H1 (cell line): ENCODE data around the gene PMFBP1. TPM values are rescaled to one million over a fixed set of nuclear protein-coding genes. Genes with fewer than 3 reads are reported as not detected.

Source experiments
- CTCF ChIA-PET: fragments of 300-600 bp; sonication (Branson Sonifier 250); formaldehyde crosslinking; loops from one replicate; lab custom pipeline; 2021; ENCODE audit not compliant: partially characterized antibody; lab: Charles Lee
- POLR2A ChIA-PET: fragments of 300-600 bp; sonication (Branson Sonifier 250); formaldehyde crosslinking; loops from one replicate; lab custom pipeline; 2021; ENCODE audit warnings: inconsistent platforms; ENCODE audit not compliant: partially characterized antibody; lab: Charles Lee
- DNase-seq, 2 experiments: peaks; one replicate each; pipeline versions ENCODE4 v3.0.0 to v3.0.0-alpha.2; 2010 to 2022; ENCODE audit warnings: low spot score in 2 of 2, low read depth in 1 of 2, mixed read lengths in 1 of 2
- FAIRE-seq: peaks from 2 replicates; lab custom pipeline; 2011; peaks lifted over from hg19 to GRCh38; lab: Jason Lieb, UNC
- H2AFZ ChIP-seq: 2 replicates; pipeline ENCODE4 v1.8.1; 2012; ENCODE audit warnings: low read length, inconsistent platforms
- H2AK5ac ChIP-seq: 2 replicates; pipeline ENCODE4 v1.6.1; 2013; ENCODE audit warnings: low read depth, low read length
- H2BK120ac ChIP-seq: replicated peaks from 2 replicates; pipeline ENCODE3; 2013; ENCODE audit warnings: low read depth, low read length, inconsistent platforms
- H2BK12ac ChIP-seq: 2 replicates; pipeline ENCODE4 v1.6.1; 2013; ENCODE audit warnings: low read depth, low read length
- H2BK15ac ChIP-seq: 2 replicates; pipeline ENCODE4 v1.6.1; 2013; ENCODE audit warnings: low read length
- H2BK20ac ChIP-seq: 2 replicates; pipeline ENCODE4 v1.6.1; 2013; ENCODE audit warnings: low read length
- H2BK5ac ChIP-seq: 2 replicates; pipeline ENCODE4 v1.6.1; 2013; ENCODE audit warnings: low read depth, low read length
- H3K14ac ChIP-seq: 2 replicates; pipeline ENCODE4 v1.6.1; 2013; ENCODE audit warnings: inconsistent platforms; ENCODE audit not compliant: insufficient read length
- H3K18ac ChIP-seq: 2 replicates; pipeline ENCODE4 v1.6.1; 2013; ENCODE audit warnings: low read length; ENCODE audit errors: extremely low read depth
- H3K23ac ChIP-seq: 2 replicates; pipeline ENCODE4 v1.6.1; 2013; ENCODE audit warnings: inconsistent platforms; ENCODE audit not compliant: insufficient read length
- H3K23me2 ChIP-seq: 2 replicates; pipeline ENCODE4 v1.6.1; 2013; ENCODE audit warnings: low read depth, low read length
- H3K27ac ChIP-seq: 2 replicates; pipeline ENCODE4 v1.6.1; 2011; ENCODE audit warnings: low read depth, low read length, inconsistent platforms
- H3K27me3 ChIP-seq, 4 experiments: replicated peaks in 1 of 4; 1 replicate in 1 of 4; 2 replicates in 3 of 4; pipeline versions ENCODE4 v1.6.1 to v1.8.1; 2011 to 2013; ENCODE audit warnings: low read length in 3 of 4, mild to moderate bottlenecking in 3 of 4, inconsistent platforms in 2 of 4, mixed read lengths in 2 of 4, moderate library complexity in 1 of 4; ENCODE audit not compliant: control insufficient read depth in 3 of 4, insufficient read depth in 3 of 4; ENCODE audit errors: extremely low read depth in 1 of 4
- H3K36me3 ChIP-seq, 4 experiments: 2 replicates each; pipeline versions ENCODE4 v1.6.1 to v1.8.1; 2011 to 2013; ENCODE audit warnings: mild to moderate bottlenecking in 4 of 4, low read length in 3 of 4, moderate library complexity in 2 of 4, control low read depth in 1 of 4, inconsistent platforms in 1 of 4; ENCODE audit not compliant: insufficient read depth in 4 of 4, control insufficient read depth in 2 of 4
- H3K4ac ChIP-seq: replicated peaks from 2 replicates; pipeline ENCODE3; 2013; ENCODE audit warnings: low read length, low read depth, mixed read lengths, inconsistent platforms; ENCODE audit not compliant: insufficient read length
- H3K4me1 ChIP-seq, 4 experiments: replicated peaks in 1 of 4; 1 replicate in 1 of 4; 2 replicates in 3 of 4; pipeline versions ENCODE4 v1.6.1 to v1.8.1; 2011 to 2013; ENCODE audit warnings: low read length in 3 of 4, inconsistent platforms in 2 of 4, mixed read lengths in 1 of 4; ENCODE audit not compliant: insufficient read depth in 4 of 4, control insufficient read depth in 3 of 4
- H3K4me2 ChIP-seq, 2 experiments: 2 replicates each; pipeline versions ENCODE4 v1.6.1 to v1.8.1; 2011 to 2013; ENCODE audit warnings: low read depth in 2 of 2, low read length in 2 of 2, control low read depth in 1 of 2, inconsistent platforms in 1 of 2, mild to moderate bottlenecking in 1 of 2; ENCODE audit not compliant: insufficient read depth in 1 of 2
- H3K4me3 ChIP-seq, 4 experiments: fragments of 200-600, 300-600 bp in 1 of 4; sonication (generic), shearing (Covaris generic), sonication (Bioruptor Twin) in 1 of 4; 2 replicates each; pipeline versions ENCODE4 v1.5.1 to v1.8.1; 2011 to 2016; ENCODE audit warnings: low read length in 4 of 4, low read depth in 3 of 4, control low read depth in 2 of 4, inconsistent platforms in 2 of 4, mild to moderate bottlenecking in 2 of 4, mixed read lengths in 1 of 4, moderate library complexity in 1 of 4; ENCODE audit not compliant: insufficient read depth in 2 of 4; ENCODE audit errors: extremely low read depth in 1 of 4
- H3K56ac ChIP-seq: replicated peaks from 2 replicates; pipeline ENCODE3; 2013; ENCODE audit warnings: low read depth, mild to moderate bottlenecking, mixed read lengths, low read length, inconsistent platforms; ENCODE audit not compliant: insufficient read length
- H3K79me1 ChIP-seq: 2 replicates; pipeline ENCODE4 v1.6.1; 2013; ENCODE audit warnings: low read depth, low read length, control low read depth
- H3K79me2 ChIP-seq, 2 experiments: 2 replicates each; pipeline versions ENCODE4 v1.6.1 to v1.8.1; 2012 to 2013; ENCODE audit warnings: low read length in 2 of 2, mild to moderate bottlenecking in 2 of 2, inconsistent platforms in 1 of 2; ENCODE audit not compliant: insufficient read depth in 2 of 2, control insufficient read depth in 1 of 2
- H3K9ac ChIP-seq, 4 experiments: replicated peaks in 1 of 4; 1 replicate in 1 of 4; 2 replicates in 3 of 4; pipeline versions ENCODE4 v1.6.1 to v1.8.1; 2011 to 2013; ENCODE audit warnings: low read depth in 3 of 4, low read length in 3 of 4, control low read depth in 2 of 4, mild to moderate bottlenecking in 2 of 4, moderate library complexity in 2 of 4, inconsistent platforms in 1 of 4; ENCODE audit errors: extremely low read depth in 1 of 4
- H3K9me3 ChIP-seq, 2 experiments: 2 replicates each; pipeline versions ENCODE4 v1.6.1 to v1.8.1; 2012 to 2013; ENCODE audit warnings: mild to moderate bottlenecking in 2 of 2, moderate library complexity in 2 of 2, control low read depth in 1 of 2, inconsistent platforms in 1 of 2, low read depth in 1 of 2, low read length in 1 of 2, mixed read lengths in 1 of 2; ENCODE audit not compliant: insufficient read depth in 2 of 2
- H4K20me1 ChIP-seq, 2 experiments: replicated peaks in 1 of 2; 2 replicates each; pipeline versions ENCODE3 to v1.8.1; 2011 to 2013; ENCODE audit warnings: inconsistent platforms in 2 of 2, low read length in 2 of 2, mild to moderate bottlenecking in 1 of 2; ENCODE audit not compliant: insufficient read depth in 2 of 2, control insufficient read depth in 1 of 2
- H4K5ac ChIP-seq: 2 replicates; pipeline ENCODE4 v1.6.1; 2013; ENCODE audit warnings: low read length, low read depth, mixed read lengths, inconsistent platforms; ENCODE audit not compliant: insufficient read length
- H4K8ac ChIP-seq: 2 replicates; pipeline ENCODE4 v1.8.0; 2013; ENCODE audit warnings: mild to moderate bottlenecking, moderate library complexity, low read length, inconsistent platforms; ENCODE audit not compliant: insufficient read depth; ENCODE audit errors: extremely low read depth
- H4K91ac ChIP-seq: replicated peaks from 2 replicates; pipeline ENCODE3; 2013; ENCODE audit warnings: low read length, mixed read lengths, inconsistent platforms; ENCODE audit not compliant: insufficient read length
- USF2 ChIP-seq: IDR thresholded peaks from 2 replicates; pipeline ENCODE4 v1.6.1; 2011; ENCODE audit warnings: low read length, improper control_type of control experiment
- WGBS, 2 experiments: shearing (Covaris generic) in 1 of 2; methylation state at CpG; one replicate each; pipeline versions ENCODE4 v1.1.6 to v1.1.7; 2013 to 2015; ENCODE audit warnings: low lambda C conversion rate in 2 of 2, mixed read lengths in 2 of 2, inconsistent platforms in 1 of 2, low coverage in 1 of 2, missing lambda C conversion rate in 1 of 2; ENCODE audit not compliant: insufficient replicate concordance in 2 of 2, insufficient coverage in 1 of 2, insufficient read length in 1 of 2; ENCODE audit errors: extremely low coverage in 1 of 2, missing lambda C conversion rate in 1 of 2; 5-methylcytosine and 5-hydroxymethylcytosine counted together
- polyA plus RNA-seq, 7 experiments: library from polyadenylated mRNA; depleted of rRNA in 3 of 7; stranded (reverse) in 5 of 7; unstranded in 2 of 7; fragments of >200 nt in 5 of 7; fragments of 200-250 nt in 2 of 7; gene quantifications; 1 replicate in 5 of 7; 2 replicates in 1 of 7; 4 replicates in 1 of 7; pipeline versions ENCODE4 v1.2.1 to v1.2.3, GENCODE V29; 2011 to 2013; ENCODE audit warnings: missing spikeins in 2 of 7, mixed read lengths in 2 of 7
- total RNA-seq: library from RNA; stranded (reverse); fragmentation: NEBNext Ultra II Directional; extraction: Animal tissue kit (Norgen Biotek cat#: 25700); gene quantifications from 2 replicates; pipeline ENCODE4 v1.2.1, GENCODE V29; 2021

PMFBP1 gene
- total and polyA plus RNA-seq, 2 of the 8 experiments (the other 6 are each of a cell fraction or from before 2014, with no cell fraction given) = 0.32 to 1.6 TPM

GRCh38 chr16:72109300-72109699, 62.7 kb downstream of the PMFBP1 start:
- FAIRE-seq = no peak
- no peak overlapping the region for H2BK12ac ChIP-seq
- no peak overlapping the region for H2BK5ac ChIP-seq
- no peak overlapping the region for H3K14ac ChIP-seq
- H3K79me1 ChIP-seq = no peaks in the 10 kb centered on the region
- no peak overlapping the region for H4K91ac ChIP-seq
- peaks cover 0 to 5% of the 10 kb centered on the region in 2 experiments for H4K20me1 ChIP-seq
- H2BK20ac ChIP-seq = no peak overlapping the region
- ChIA-PET POLR2A (interaction anchor here (1.4 to 1.5 kb wide), 3 partner anchors 10 to 14 kb away, joined by 3 to 6 read pairs (median 4); no protein-coding TSS in a partner anchor), CTCF (interaction anchor here (1.0 to 2.3 kb wide), 3 partner anchors 11 to 43 kb away, joined by 3 to 6 read pairs (median 4); no protein-coding TSS in a partner anchor)
- no peak overlapping the region for H3K4me2 ChIP-seq
- H3K23ac ChIP-seq = no peak overlapping the region
- no peak overlapping the region for H2AFZ ChIP-seq
- no peaks in the 10 kb centered on the region for H3K23me2 ChIP-seq
- no peak for DNase-seq
- H3K4me3 ChIP-seq = no peak overlapping the region
- no peak overlapping the region for H3K18ac ChIP-seq
- no peak overlapping the region for H3K9ac ChIP-seq
- no peaks in the 10 kb centered on the region for H3K9me3 ChIP-seq
- H3K36me3 ChIP-seq = peaks cover 24 to 70% (median 59%) of the 10 kb centered on the region in 4 experiments
- H2BK120ac ChIP-seq = no peak overlapping the region
- H3K4ac ChIP-seq = no peak overlapping the region
- no peaks in the 10 kb centered on the region for H3K79me2 ChIP-seq
- no peaks in the 10 kb centered on the region for H3K4me1 ChIP-seq
- H2AK5ac ChIP-seq = no peak overlapping the region
- no peak overlapping the region for H3K56ac ChIP-seq
- no peak overlapping the region for H4K5ac ChIP-seq
- no peak overlapping the region for H3K27ac ChIP-seq
- no peak overlapping the region for H4K8ac ChIP-seq
- 91% methylated on average over 12 of the region's 12 CpGs; no CpG with 5 or more reads in 1 of the 2 experiments for WGBS, 2 experiments
- no peak overlapping the region for H2BK15ac ChIP-seq
- H3K27me3 ChIP-seq = no peaks in the 10 kb centered on the region
- TF ChIP-seq USF2 = no peak
